ENCODE measurements around the gene NTF4. TPM values are rescaled to one million over a fixed set of nuclear protein-coding genes. Genes with fewer than 3 reads are reported as not detected.

The NTF4 gene
- total and polyA plus RNA-seq, 2 of the 13 experiments (the other 11 are each of a cell fraction or from before 2014, with no cell fraction given) = not detected

DNA sequence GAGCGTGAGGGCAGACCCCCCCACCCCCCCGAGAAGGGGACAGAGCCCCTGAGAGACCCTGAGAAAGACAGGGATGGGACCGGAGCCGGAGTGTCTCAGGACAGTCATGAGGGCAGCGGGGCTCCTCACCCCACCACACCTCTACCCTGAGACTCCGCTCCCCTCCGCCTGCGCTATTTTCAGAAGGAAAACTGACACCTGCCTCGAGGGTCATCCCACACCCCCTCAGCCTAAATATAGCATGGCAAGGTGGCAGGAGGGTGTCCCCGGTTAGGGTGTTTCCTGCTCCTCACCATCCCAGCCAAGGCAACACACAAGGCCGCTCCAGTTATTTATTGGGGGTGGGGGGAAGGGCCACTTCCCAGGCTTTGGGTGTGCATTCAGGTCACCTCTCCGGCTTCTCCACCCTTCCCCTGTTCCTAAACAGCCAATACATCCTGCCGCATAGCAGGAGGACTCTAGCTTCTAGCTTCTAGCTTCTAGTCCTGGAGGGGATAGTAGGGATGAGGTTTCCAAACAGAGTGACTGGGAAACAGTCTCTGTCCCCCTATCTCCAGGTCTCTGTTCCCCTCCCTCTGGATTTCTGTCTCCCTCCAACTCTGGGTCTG lies 1.4 kb upstream of the NTF4 start:
- ChIA-PET POLR2A (interaction anchor here (0.5 kb wide), 1 partner anchor 158 kb away, joined by 5 read pairs; no protein-coding TSS in a partner anchor), CTCF (ENCODE audit: low intra/inter-chr PET ratio, low total read pairs) (no interaction called here)
- intact Hi-C loops (cut with micrococcal nuclease; ENCODE audit: unreplicated experiment) (no loop called here), in situ Hi-C loops (cut with HindIII; ENCODE audit: extremely low pct_ligation_motif_present, low pct_unique_long_range_greater_than_20kb) (no loop called here)
- H3K27ac ChIP-seq (ENCODE audit: extremely low read length, insufficient read depth, low read length) = no peak overlapping the region
- WGBS (ENCODE audit: low lambda C conversion rate) = 32% methylated on average over 7 of the region's 13 CpGs
- H3K9ac ChIP-seq (ENCODE audit: insufficient read depth, low read depth, low read length) = no peak overlapping the region
- H3K9me3 ChIP-seq (ENCODE audit: low read length) = no peaks in the 10 kb centered on the region
- no peaks in the 10 kb centered on the region for H4K20me1 ChIP-seq (ENCODE audit: insufficient read depth, low read length)
- H2AFZ ChIP-seq (ENCODE audit: low read length) = no peak overlapping the region
- no peak overlapping the region for H3K4me2 ChIP-seq (ENCODE audit: low read depth, low read length)
- TF ChIP-seq SNAPC2 (CRISPR knock-in tag; IDR thresholded peaks at IDR 0.05) (no peak), ZNF746 (CRISPR knock-in tag; IDR thresholded peaks at IDR 0.05) (no peak), FOXK2 (IDR thresholded peaks at IDR 0.05) (no peak)
- TF ChIP-seq, protein P1, sequence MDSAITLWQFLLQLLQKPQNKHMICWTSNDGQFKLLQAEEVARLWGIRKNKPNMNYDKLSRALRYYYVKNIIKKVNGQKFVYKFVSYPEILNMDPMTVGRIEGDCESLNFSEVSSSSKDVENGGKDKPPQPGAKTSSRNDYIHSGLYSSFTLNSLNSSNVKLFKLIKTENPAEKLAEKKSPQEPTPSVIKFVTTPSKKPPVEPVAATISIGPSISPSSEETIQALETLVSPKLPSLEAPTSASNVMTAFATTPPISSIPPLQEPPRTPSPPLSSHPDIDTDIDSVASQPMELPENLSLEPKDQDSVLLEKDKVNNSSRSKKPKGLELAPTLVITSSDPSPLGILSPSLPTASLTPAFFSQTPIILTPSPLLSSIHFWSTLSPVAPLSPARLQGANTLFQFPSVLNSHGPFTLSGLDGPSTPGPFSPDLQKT (CRISPR knock-in tag; IDR thresholded peaks at IDR 0.05; ENCODE audit: borderline replicate concordance) = no peak
- ATAC-seq (no peak; the same call in 2 of the 3 replicates), DNase-seq (ENCODE audit: low spot score) (no peak), FAIRE-seq (no peak)
- no peaks in the 10 kb centered on the region for H3K79me2 ChIP-seq (ENCODE audit: insufficient read depth, low read length)
- no peaks in the 10 kb centered on the region for H3K36me3 ChIP-seq (replicated peaks in 1 of 2; ENCODE audit: control insufficient read depth in 1 of 2, insufficient read depth in 2 of 2, low read length in 2 of 2)
- no peak overlapping the region for H3K4me3 ChIP-seq (replicated peaks in 1 of 3; ENCODE audit: insufficient read depth in 1 of 3, low read depth in 2 of 3, low read length in 3 of 3)
- H3K4me1 ChIP-seq (ENCODE audit: insufficient read depth, low read length) = peaks cover 8% of the 10 kb centered on the region; the same call in 1 of the 2 replicates
- peaks cover 3 to 47% of the 10 kb centered on the region in 2 experiments; a peak in 4 of 5 replicates for H3K27me3 ChIP-seq (ENCODE audit: control insufficient read depth in 1 of 2, insufficient read depth in 2 of 2, low read length in 2 of 2)
- BruUV-seq (replicated peaks) = no TSS peak

DNA sequence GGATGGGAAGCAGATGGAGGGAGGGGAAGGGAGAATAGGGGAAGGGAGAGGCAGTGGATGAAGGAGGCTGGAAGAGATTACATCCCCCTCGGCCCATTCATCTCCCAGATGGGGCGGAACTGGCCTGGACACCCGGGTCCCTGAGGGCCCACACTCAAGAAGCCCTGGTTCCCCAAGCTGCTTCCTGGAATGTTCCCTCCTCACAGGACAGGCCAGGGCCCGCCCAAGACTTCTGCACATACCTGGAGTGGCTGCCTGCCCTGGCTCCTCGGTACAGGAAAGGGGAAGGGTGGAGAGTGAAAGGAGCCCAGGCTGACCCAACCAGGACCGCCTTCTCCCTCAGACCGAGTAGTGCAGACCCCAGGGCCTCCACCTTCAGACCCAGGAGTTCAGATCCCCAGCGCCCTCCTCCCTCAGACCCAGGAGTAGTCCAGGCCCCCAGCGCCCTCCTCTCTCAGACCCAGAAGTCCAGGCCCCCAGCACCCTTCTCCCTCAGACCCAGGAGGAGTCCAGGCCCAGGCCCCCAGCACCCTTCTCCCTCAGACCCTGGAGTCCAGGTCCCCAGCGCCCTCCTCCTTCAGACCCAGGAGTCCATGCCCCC lies 489 bp downstream of the NTF4 start:
- no peaks in the 10 kb centered on the region for H3K79me2 ChIP-seq (ENCODE audit: insufficient read depth, low read length)
- intact Hi-C loops (cut with micrococcal nuclease; ENCODE audit: unreplicated experiment) (no loop called here), in situ Hi-C loops (cut with HindIII; ENCODE audit: extremely low pct_ligation_motif_present, low pct_unique_long_range_greater_than_20kb) (no loop called here)
- peaks cover 4 to 49% of the 10 kb centered on the region in 2 experiments; a peak in 4 of 5 replicates for H3K27me3 ChIP-seq (ENCODE audit: control insufficient read depth in 1 of 2, insufficient read depth in 2 of 2, low read length in 2 of 2)
- no peaks in the 10 kb centered on the region for H3K36me3 ChIP-seq (replicated peaks in 1 of 2; ENCODE audit: control insufficient read depth in 1 of 2, insufficient read depth in 2 of 2, low read length in 2 of 2)
- FAIRE-seq (no peak), ATAC-seq (peak; percentile 17; the same call in 1 of the 3 replicates), DNase-seq (ENCODE audit: low spot score) (no peak)
- H4K20me1 ChIP-seq (ENCODE audit: insufficient read depth, low read length) = no peaks in the 10 kb centered on the region
- POLR2A ChIA-PET = interaction anchor here (1.0 kb wide), 1 partner anchor 8 kb away, joined by 3 read pairs; no protein-coding TSS in a partner anchor
- H3K4me3 ChIP-seq (replicated peaks in 1 of 3; ENCODE audit: insufficient read depth in 1 of 3, low read depth in 2 of 3, low read length in 3 of 3) = peak overlapping the region in 1 of 3 experiments; percentile 28; a peak in 1 of 6 replicates
- CTCF ChIA-PET (ENCODE audit: low intra/inter-chr PET ratio, low total read pairs) = no interaction called here
- 24% methylated on average over 5 of the region's 10 CpGs for WGBS (ENCODE audit: low lambda C conversion rate)
- no peak overlapping the region for H3K9ac ChIP-seq (ENCODE audit: insufficient read depth, low read depth, low read length)
- H3K27ac ChIP-seq (ENCODE audit: extremely low read length, insufficient read depth, low read length) = no peak overlapping the region
- H3K9me3 ChIP-seq (ENCODE audit: low read length) = no peaks in the 10 kb centered on the region
- H3K4me1 ChIP-seq (ENCODE audit: insufficient read depth, low read length) = peaks cover 8% of the 10 kb centered on the region; the same call in 1 of the 2 replicates
- peak overlapping the region; percentile 39; the same call in 1 of the 2 replicates for H3K4me2 ChIP-seq (ENCODE audit: low read depth, low read length)
- no peak overlapping the region for H2AFZ ChIP-seq (ENCODE audit: low read length)
- BruUV-seq (replicated peaks) = no TSS peak
- TF ChIP-seq RBM22 (optimal IDR thresholded peaks at IDR 0.05; ENCODE audit: low read length) (no peak), HNRNPLL (IDR thresholded peaks at IDR 0.05; ENCODE audit: low read depth, low read length, poor library complexity, severe bottlenecking) (peak; percentile 5), MTF1 (CRISPR knock-in tag; IDR thresholded peaks at IDR 0.05) (no peak), ZSCAN22 (CRISPR knock-in tag; IDR thresholded peaks at IDR 0.05) (peak; percentile 64; the same call in 1 of the 2 replicates), ZNF34 (CRISPR knock-in tag; IDR thresholded peaks at IDR 0.05; ENCODE audit: borderline replicate concordance) (no peak), SPEN (CRISPR knock-in tag; IDR thresholded peaks at IDR 0.05; ENCODE audit: low read depth) (no peak), HMG20A (CRISPR knock-in tag; IDR thresholded peaks at IDR 0.05; ENCODE audit: borderline replicate concordance) (no peak)
- TF ChIP-seq, protein P2, sequence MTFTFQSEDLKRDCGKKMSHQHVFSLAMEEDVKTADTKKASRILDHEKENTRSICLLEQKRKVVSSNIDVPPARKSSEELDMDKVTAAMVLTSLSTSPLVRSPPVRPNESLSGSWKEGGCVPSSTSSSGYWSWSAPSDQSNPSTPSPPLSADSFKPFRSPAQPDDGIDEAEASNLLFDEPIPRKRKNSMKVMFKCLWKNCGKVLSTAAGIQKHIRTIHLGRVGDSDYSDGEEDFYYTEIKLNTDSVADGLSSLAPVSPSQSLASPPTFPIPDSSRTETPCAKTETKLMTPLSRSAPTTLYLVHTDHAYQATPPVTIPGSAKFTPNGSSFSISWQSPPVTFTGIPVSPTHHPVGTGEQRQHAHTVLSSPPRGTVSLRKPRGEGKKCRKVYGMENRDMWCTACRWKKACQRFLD (CRISPR knock-in tag; IDR thresholded peaks at IDR 0.05; ENCODE audit: borderline replicate concordance) = no peak
- TF ChIP-seq, protein P3, sequence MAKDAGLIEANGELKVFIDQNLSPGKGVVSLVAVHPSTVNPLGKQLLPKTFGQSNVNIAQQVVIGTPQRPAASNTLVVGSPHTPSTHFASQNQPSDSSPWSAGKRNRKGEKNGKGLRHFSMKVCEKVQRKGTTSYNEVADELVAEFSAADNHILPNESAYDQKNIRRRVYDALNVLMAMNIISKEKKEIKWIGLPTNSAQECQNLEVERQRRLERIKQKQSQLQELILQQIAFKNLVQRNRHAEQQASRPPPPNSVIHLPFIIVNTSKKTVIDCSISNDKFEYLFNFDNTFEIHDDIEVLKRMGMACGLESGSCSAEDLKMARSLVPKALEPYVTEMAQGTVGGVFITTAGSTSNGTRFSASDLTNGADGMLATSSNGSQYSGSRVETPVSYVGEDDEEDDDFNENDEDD (CRISPR knock-in tag; IDR thresholded peaks at IDR 0.05; ENCODE audit: borderline replicate concordance) = no peak

Data from HepG2 (cell line).